HG03439 (cell line): ENCODE data around the gene LTC4S.

Experiments
- ATAC-seq: cut with Tn5 transposase; IDR thresholded peaks from one replicate; pipeline ENCODE4 v1.9.1; 2021; ENCODE audit warnings: mild to moderate bottlenecking, moderate library complexity; ENCODE audit not compliant: unreplicated experiment

The LTC4S gene

DNA sequence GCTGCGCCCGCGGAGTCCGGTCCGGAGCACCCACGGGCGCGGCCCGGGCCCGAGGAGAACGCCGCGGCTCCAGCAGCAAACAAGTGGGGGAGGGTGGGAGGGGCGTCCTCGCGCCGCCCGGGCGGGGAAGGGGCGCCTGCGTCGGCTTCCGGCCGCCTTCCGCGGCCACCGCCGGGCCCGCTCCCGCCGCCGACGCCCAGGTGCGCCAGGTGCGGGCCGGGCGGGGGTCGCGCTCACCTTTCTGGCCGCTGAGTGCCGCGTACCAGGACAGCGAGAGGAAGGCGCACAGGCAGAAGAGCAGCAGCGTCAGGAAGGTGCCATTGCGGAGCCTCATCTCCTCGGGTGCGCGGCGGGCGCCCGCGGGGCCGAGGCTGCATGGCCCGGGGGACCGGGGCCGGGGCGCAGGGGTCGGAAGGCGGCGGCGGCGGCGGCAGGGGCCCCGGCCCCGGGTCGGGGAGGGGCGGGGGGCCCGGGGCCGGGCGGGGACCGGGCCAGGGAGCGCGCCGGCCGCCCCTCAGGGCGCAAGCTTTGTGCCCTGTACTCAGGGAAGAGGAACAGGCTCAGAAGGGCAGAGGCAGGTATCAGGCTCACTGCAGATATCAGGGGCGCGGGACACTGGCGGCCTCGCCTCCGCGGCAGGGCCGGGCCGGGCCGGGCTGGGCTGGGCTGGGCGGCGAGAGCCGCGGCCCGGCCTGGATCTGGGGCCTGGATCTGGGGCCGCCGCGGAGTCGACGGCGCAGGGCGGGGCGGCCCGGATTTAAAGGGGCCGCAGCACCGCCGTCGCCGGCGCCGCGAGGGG, 12.7 kb downstream of the LTC4S start, which contains the start of gene MGAT4B:
Gene MGAT4B (minus strand): TSS at position 617 of the 799 bp plus-strand sequence. CDS start 283 bp downstream, at position 334.
- peak; percentile 53 for ATAC-seq

DNA sequence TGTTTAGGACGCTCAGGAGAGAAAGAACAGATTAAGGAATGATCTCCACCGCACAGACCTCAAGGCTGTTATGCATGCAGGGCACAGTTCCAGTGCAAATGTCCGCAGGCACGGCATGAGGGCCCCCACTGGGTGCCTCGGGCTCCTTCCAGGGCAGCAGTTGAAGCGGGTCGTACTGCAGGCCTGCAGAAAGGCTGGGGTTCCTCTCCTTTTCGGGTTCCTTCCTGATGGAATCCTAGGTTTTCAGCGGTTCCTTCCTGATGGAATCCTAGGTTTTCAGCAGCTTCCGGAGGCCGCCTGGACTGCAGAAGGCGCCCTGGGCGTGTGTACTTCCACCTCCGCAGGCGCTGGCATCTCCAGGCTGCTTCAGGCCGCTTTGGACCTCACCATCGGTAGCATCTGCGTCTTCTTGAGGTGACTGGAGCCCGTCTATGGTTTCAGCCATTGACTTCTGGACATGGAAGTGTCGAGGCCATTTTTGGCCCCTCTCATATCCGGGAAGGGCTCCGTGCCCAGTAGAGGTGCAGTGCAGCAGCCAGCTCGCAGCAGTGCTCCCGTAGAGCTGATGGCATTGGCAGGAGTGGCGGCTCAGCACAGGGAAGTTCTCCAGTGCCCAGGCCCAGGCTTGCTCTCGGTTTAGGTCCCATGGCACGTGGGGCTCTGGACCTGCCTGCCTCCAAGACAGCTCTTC, 18.5 kb downstream of the LTC4S start:
- no peak for ATAC-seq

DNA sequence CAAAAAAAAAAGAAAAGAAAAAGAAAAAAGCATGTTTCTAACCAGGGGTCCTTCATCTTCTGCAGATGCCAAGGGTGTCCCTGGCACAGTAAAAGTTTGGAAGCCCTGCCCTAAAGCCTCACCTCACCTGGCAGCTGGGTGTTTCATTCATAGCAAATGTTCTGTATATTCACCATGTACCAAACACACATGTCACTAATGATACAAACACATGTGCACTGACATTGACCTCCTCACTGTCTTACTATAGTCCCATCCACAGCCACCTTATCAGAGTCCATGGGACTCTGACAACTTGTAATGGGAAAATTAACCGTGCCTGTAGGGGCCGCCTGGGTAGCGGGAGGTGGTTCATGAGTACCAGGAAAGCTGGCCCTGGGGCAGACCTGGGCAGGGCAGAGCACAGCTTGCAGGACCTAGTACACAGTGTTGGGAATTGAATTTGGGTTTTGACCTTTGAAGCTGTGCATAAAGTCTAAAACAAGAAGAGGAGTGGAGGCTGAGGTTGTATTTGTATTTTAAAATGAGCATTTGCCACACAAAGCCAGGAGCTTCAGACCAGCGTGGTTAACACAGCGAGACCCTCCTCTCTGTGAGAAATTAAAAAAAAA, 19.3 kb downstream of the LTC4S start:
- no peak for ATAC-seq

GRCh38 chr5:179814090-179814489, 20.3 kb downstream of the LTC4S start:
- no peak for ATAC-seq

- no peak for ATAC-seq
Observed at GRCh38 chr5:179815491-179816249, 21.9 kb downstream of the LTC4S start.

DNA sequence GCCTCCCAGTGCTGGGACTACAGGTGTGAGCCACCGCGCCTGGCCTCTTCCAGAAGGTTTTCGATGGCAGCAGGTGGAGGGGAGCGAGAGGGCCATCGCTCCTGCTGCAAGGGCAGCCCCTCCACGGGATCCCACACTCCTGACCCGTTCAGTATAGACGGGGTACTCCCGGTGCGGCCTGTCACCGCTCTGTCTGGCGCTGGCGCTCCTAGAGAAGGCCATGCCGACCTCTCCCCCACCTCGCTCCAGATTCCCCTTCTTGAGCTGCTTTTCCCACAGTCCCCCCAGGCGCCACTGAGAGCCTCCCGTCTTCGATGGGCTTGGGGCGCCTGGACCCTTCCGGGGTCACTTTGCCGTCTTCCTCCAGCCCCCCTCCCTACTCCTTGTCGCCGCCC, 22.6 kb downstream of the LTC4S start:
- ATAC-seq = no peak

GRCh38 chr5:179816796-179817469, 23.1 kb downstream of the LTC4S start:
- no peak for ATAC-seq

DNA sequence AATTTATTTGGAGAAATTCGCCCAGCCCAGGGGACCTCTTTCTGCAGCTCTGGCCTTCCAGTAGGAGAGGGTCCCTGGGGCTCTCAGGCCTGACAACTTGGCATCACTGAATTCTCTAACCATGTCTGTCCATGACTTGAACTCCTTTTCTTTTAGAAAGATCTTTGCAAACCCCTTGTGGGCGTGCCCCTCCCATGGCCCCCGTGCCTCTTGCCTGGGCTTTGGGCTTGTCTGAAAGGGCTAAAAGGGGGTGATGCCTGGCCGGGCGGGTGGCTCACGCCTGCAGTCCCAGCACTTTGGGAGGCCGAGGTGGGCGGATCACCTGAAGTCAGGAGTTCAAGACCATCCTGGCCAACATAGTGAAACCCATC, 23.7 kb downstream of the LTC4S start:
- no peak for ATAC-seq

- ATAC-seq = no peak
Observed at GRCh38 chr5:179817890-179818745, 24.3 kb downstream of the LTC4S start.

DNA sequence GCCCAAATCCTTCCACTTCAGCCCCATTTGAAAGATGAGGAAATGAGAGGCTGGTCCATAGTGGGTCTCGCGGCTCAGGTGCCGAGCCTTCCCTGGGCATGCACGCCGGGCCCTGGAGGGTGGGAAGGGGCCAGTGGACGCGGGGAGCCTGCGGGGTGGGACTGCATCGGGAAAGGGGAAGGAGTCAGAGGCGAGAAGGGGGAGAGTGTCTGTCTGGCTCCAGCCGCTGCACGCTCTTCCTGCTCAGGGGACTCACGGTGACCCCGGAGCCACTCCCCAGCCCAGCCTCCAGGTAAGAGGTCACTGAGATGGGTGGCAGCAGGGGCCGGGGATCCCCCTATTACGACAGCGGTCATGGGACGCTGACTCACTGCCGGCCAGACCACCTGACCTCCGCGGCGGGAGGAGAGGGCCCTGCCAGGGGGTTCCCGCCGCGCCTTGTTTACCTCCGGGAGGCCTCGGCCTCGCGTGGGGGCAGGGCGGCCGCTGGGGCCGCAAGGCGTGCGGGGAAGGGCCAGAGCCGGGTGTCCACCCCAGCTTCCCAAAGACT, 25.0 kb downstream of the LTC4S start:
- peak; percentile 64 for ATAC-seq

DNA sequence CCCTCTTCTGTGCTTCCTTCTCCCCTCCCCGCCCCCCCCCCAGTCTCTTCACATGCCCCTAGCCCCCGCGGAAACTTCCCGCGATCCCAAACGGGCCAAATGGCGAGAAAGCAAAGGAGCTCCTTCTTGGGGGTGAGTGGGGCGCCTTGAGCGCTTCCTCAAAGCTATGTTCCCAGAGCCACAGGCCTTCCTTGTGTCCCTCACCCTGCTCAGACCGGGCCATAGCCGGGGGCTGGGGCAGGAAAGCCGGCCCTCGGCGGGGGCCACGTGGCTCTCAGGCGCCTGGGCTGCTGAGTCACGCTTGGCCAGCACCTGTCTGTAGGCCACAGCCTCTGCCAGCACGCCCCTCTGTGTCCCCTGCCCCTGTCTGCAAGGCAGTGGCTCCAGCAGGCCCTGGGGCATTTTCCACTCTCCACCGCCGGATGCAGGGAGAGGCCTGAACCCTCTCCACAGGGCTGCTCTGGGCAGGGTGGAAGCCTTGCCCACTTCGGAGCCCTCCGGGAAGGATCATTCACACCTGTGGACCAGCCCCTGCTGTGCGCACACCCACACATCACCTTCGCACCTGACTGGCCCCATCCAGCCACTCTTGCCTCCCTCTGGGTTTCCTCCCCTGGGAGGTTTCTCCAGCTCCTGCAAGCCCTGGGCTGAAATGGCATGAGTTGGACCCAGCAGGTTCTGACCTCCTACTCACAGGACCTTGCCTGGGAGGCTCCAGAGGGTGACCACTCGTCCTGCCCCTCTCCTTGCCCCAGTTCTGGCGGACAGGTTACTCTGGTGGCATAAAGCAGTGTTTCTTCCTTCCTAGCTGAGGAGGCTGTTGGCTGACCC, 25.7 kb downstream of the LTC4S start:
- ATAC-seq = peak; percentile 8

- ATAC-seq = no peak
Observed at GRCh38 chr5:179820127-179820482, 26.3 kb downstream of the LTC4S start.

GRCh38 chr5:179820483-179821297, 26.9 kb downstream of the LTC4S start, which contains the start of gene SQSTM1:
SQSTM1 (plus strand) TSS chr5:179820905; CDS start chr5:179820937, 32 bp downstream.
- ATAC-seq = peak; percentile 36

DNA sequence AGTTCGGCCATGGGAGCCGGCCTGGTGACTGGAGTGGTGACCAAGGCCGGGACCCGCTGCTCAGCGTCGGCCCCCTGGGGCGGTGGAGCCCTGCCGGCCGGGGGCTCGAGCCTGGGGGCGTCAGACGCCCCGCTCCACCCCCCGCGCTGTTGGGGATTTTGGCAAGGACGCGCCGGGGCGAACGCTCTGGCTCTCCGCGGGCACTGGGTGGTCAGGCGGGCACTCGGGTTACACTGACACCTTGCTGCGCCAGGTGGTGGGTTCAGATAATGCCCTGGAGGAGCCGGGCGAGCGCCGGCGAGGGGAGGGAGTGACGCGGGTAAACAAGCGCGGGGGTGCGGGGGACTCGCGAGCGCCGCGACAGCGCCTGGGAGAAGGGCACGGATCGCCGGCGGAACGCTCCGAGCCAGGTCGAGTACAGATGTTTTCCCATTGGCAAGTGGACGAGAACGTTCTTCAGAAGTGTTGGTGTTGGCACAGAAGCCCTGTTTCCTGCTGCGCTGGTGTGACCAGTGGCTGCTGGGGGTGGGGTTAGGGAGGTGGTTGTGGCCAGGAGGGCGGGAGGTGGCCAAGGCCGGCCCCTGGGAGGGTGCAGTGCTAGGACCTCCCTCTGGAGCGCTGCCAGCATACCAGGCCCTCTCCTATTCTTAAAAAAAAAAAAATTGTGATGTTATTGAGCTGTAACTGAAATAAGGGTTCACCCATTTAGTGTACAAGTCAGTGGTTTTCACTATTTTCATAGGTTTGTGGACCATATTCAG, 27.7 kb downstream of the LTC4S start:
- ATAC-seq = peak; percentile 36

GRCh38 chr5:179822059-179822432, 28.3 kb downstream of the LTC4S start:
- ATAC-seq = no peak

- no peak for ATAC-seq
Observed at GRCh38 chr5:179822444-179822990, 28.7 kb downstream of the LTC4S start.
